ENCODE results near the gene MALAT1. TPM values are rescaled to one million over a fixed set of nuclear protein-coding genes. Genes with fewer than 3 reads are reported as not detected.
A peak's percentile ranks its signal among the peaks of the same experiment; 100 is the strongest.

The MALAT1 gene
- total and polyA plus RNA-seq, 2 of the 13 experiments (the other 11 are each of a cell fraction or from before 2014, with no cell fraction given), result 143 to 1,237 TPM

DNA sequence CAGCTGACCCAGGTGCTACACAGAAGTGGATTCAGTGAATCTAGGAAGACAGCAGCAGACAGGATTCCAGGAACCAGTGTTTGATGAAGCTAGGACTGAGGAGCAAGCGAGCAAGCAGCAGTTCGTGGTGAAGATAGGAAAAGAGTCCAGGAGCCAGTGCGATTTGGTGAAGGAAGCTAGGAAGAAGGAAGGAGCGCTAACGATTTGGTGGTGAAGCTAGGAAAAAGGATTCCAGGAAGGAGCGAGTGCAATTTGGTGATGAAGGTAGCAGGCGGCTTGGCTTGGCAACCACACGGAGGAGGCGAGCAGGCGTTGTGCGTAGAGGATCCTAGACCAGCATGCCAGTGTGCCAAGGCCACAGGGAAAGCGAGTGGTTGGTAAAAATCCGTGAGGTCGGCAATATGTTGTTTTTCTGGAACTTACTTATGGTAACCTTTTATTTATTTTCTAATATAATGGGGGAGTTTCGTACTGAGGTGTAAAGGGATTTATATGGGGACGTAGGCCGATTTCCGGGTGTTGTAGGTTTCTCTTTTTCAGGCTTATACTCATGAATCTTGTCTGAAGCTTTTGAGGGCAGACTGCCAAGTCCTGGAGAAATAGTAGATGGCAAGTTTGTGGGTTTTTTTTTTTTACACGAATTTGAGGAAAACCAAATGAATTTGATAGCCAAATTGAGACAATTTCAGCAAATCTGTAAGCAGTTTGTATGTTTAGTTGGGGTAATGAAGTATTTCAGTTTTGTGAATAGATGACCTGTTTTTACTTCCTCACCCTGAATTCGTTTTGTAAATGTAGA is 1.7 kb downstream of the MALAT1 start (continued):
- peak; percentile 80; the same call in 1 of the 2 replicates for TF ChIP-seq AFF4 (CRISPR knock-in tag; IDR thresholded peaks at IDR 0.05)
- TF ChIP-seq, protein P1, sequence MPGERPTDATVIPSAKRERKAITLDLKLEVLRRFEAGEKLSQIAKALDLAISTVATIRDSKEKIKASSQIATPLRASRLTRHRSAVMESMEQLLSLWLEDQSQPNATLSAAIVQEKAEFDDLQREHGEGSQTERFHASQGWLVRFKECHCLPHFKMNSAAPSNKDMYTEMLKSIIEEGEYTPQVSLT (CRISPR knock-in tag; IDR thresholded peaks at IDR 0.05; ENCODE audit: borderline replicate concordance, low read depth), result no peak
- TF ChIP-seq ZNF780A (CRISPR knock-in tag; IDR thresholded peaks at IDR 0.05), result no peak
- no peak for TF ChIP-seq YEATS4 (CRISPR knock-in tag; IDR thresholded peaks at IDR 0.05; ENCODE audit: borderline replicate concordance)
- TF ChIP-seq ZNF800 (CRISPR knock-in tag; IDR thresholded peaks at IDR 0.05), result no peak
- TF ChIP-seq E2F2 (CRISPR knock-in tag; IDR thresholded peaks at IDR 0.05; ENCODE audit: borderline replicate concordance), result no peak
- 0 out of 2 replicates have a peak, but pooled peaks have one; percentile 51 for TF ChIP-seq ZNF205 (CRISPR knock-in tag; IDR thresholded peaks at IDR 0.05)
- TF ChIP-seq ZSCAN22 (CRISPR knock-in tag; IDR thresholded peaks at IDR 0.05), result no peak
- no peak for TF ChIP-seq SMARCC2 (IDR thresholded peaks at IDR 0.05)
- no peak for TF ChIP-seq ZNF652 (CRISPR knock-in tag; IDR thresholded peaks at IDR 0.05; ENCODE audit: borderline replicate concordance, low read depth)
- TF ChIP-seq MATR3 (CRISPR knock-in tag; IDR thresholded peaks at IDR 0.05), result no peak
- TF ChIP-seq PHF8 (CRISPR knock-in tag; IDR thresholded peaks at IDR 0.05), result 0 out of 2 replicates have a peak, but pooled peaks have one; percentile 15
- TF ChIP-seq, protein P2, sequence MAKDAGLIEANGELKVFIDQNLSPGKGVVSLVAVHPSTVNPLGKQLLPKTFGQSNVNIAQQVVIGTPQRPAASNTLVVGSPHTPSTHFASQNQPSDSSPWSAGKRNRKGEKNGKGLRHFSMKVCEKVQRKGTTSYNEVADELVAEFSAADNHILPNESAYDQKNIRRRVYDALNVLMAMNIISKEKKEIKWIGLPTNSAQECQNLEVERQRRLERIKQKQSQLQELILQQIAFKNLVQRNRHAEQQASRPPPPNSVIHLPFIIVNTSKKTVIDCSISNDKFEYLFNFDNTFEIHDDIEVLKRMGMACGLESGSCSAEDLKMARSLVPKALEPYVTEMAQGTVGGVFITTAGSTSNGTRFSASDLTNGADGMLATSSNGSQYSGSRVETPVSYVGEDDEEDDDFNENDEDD (CRISPR knock-in tag; IDR thresholded peaks at IDR 0.05; ENCODE audit: borderline replicate concordance), result no peak
- TF ChIP-seq, protein P3, sequence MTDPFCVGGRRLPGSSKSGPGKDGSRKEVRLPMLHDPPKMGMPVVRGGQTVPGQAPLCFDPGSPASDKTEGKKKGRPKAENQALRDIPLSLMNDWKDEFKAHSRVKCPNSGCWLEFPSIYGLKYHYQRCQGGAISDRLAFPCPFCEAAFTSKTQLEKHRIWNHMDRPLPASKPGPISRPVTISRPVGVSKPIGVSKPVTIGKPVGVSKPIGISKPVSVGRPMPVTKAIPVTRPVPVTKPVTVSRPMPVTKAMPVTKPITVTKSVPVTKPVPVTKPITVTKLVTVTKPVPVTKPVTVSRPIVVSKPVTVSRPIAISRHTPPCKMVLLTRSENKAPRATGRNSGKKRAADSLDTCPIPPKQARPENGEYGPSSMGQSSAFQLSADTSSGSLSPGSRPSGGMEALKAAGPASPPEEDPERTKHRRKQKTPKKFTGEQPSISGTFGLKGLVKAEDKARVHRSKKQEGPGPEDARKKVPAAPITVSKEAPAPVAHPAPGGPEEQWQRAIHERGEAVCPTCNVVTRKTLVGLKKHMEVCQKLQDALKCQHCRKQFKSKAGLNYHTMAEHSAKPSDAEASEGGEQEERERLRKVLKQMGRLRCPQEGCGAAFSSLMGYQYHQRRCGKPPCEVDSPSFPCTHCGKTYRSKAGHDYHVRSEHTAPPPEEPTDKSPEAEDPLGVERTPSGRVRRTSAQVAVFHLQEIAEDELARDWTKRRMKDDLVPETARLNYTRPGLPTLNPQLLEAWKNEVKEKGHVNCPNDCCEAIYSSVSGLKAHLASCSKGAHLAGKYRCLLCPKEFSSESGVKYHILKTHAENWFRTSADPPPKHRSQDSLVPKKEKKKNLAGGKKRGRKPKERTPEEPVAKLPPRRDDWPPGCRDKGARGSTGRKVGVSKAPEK (CRISPR knock-in tag; IDR thresholded peaks at IDR 0.05; ENCODE audit: borderline replicate concordance), result no peak; the same call in 1 of the 2 replicates
- TF ChIP-seq RBFOX2 (IDR thresholded peaks at IDR 0.05; ENCODE audit: low read depth, low read length), result peak; percentile 63; the same call in 1 of the 2 replicates
- no peak for TF ChIP-seq PHB2 (IDR thresholded peaks at IDR 0.05; ENCODE audit: partially characterized antibody)
- TF ChIP-seq ZKSCAN5 (CRISPR knock-in tag; IDR thresholded peaks at IDR 0.05), result no peak

Data from HepG2 (cell line).